GM19467 (cell line): ENCODE data around the gene WDR70.
"Not testable (repeated sequence)": the region's sequence is repeated elsewhere in the genome, so short reads cannot be mapped to it uniquely, and the experiment has no call there.

Source experiments
- ATAC-seq: cut with Tn5 transposase; IDR thresholded peaks from one replicate; pipeline ENCODE4 v1.9.1; 2021; ENCODE audit warnings: mild to moderate bottlenecking, moderate library complexity; ENCODE audit not compliant: unreplicated experiment

The WDR70 gene

DNA sequence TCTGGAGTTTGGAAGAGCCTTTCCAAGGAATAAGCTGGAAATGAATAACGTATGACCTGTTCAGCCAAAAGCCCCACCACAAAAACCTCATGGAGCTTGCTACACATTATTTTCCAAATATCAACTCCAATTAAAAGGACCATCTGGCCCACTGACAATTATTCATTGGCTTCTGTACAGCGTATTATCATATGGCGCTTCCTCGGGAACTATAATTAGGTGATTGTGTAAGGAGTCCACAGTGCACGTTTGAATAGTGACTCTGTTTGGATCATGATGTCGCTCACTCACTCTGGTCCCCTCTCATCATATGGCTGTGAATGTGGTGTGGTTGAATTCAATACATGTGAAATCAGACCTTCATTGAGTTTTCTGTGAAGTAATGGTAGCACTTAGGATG, 408.6 kb downstream of the WDR70 start:
- ATAC-seq = no peak

DNA sequence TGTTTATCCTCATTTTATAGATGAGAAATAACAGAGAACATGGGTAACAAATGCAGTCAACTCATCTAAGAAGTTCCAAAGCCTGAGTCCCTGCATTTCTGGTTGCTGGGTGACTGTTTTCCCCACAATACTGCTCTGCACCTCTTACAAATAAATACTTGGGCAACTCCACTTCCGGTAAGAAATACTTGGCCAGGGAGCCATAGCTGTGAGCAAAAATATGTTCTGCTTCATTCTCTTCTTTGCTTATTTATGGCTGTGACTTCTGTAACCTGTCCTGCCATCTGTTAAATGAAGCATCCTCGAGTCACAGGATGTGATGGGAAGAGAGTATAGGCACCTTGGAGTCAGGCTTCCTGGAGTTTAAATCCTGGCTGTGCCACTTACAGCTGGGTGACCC, 410.9 kb downstream of the WDR70 start:
- no peak for ATAC-seq

DNA sequence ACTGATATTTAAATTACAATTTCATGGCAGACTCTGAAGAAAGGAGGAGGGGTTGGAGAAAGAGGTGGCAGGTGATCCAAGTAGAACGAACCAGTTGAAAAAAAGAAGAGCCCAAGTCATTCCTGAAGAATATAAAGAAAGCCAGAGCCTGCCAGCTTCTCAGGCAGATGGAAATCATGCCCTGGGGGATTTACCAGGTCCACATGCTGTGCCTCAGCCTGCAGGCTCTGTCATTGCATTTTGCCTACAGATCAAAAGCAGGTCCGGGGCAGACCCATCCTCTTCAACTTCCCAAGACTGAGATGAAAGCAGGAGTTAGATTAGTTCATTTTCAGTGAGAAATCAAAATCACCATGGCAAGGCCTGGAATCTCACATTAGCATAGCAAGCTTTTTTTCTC, 412.2 kb downstream of the WDR70 start:
- no peak for ATAC-seq

DNA sequence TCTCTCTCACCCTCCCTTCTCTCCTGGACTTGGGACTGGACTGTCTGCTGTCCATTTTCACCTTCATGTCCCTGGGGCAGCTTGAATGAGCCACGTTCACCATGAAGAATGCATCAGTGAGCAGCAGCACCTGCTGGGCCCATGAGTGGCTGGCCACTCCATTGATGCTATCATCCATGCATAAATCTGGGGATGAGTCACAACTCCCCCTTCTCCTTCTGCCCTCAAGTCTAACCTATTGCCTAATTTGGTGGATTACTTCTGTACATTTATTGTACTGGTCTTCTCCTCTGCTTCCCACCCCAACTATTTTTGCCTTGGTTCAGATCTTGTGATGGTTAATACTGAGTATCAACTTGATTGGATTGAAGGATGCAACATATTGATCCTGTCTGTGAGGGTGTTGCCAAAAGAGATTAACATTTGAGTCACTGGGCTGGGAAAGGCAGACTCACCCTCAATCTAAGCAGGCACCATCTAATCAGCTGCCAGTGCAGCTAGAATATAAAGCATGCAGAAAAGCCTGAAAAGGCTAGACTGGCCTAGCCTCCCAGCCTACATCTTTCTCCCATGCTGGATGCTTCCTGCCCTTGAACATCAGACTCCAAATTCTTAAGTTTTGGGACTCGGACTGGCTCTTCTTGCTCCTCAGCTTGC, 414.0 kb downstream of the WDR70 start:
- no peak for ATAC-seq

DNA sequence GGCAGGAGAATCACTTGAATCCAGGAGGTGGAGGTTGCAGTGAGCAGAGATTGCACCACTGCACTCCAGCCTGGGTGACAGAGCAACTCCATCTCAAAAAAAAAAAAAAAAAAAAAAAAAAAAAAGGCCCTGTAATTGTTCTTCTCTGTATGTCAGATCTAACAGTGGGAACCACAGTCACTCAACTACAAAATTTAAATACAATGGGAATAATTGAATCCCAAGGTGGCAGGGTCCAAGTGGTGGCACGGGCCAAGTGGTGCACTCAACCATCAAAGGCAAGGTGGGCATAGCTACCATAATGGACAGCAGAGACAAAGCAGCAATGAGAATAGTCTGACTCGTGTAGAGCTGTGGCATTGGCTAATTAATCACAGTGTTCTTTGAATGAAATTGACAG, 416.2 kb downstream of the WDR70 start:
- not testable (repeated sequence) for ATAC-seq

DNA sequence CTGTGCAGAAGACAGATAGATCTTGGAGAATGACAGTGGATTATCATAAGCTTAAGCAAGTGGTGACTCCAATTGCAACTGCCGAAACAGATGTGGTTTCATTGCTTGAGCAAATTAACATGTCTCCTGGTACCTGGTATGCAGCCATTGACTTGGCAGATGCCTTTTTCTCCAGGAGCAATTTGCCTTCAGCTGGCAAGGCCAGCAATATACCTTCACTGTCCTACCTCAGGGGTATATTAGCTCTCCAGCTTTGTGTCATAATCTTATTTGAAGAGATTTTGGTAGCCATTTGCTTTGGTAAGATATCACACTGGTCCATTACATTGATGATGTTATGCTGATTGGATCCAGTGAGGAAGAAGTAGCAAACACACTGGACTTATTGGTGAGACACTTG, 417.3 kb downstream of the WDR70 start:
- not testable (repeated sequence) for ATAC-seq

DNA sequence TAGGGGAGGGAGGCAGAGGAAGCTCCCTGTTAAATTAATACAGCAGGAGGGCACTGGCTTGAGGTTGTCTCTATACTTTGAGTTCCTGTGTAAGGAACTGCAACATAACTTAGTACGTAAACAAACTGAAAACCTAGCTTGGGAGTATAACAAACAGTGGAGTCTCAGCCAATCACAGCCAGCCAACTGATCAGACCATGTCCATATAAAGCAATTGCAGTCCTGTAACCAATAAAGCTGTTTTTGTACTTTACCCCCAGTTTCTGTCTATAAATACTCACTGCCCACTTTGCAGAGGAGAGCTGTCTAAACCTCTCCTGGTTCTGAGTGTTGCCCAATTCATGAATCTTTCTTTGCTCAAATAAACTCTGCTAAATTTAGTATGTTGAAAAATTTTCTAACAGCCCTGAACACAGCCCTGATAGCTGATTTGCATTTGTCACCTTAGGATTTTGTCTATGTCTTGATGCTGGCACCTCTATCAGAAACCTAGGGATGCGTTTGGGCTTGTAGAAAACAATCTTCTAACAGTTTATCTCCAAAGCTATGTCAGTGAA, 420.8 kb downstream of the WDR70 start:
- no peak for ATAC-seq

DNA sequence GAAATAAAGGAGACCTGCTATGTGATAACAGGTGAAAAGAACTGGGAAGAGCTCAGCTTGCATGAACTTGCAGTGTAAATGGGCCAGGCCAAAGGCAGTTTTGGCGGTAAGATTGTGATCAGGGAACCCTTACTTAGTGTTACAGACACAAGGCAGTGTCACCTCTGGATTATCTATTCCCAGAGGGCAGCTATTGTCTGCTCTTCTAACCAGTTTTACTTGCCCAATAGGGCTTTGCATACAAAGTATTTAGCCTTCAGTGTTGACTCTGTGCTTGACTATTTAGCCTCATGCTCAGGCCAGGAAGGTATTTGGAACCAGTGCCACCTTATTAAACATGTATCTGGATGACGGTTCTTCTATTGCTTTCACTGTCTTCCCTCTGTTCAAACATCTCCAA, 422.4 kb downstream of the WDR70 start:
- ATAC-seq = no peak
